Measurements from ENCODE around the gene BRD4.

DNA sequence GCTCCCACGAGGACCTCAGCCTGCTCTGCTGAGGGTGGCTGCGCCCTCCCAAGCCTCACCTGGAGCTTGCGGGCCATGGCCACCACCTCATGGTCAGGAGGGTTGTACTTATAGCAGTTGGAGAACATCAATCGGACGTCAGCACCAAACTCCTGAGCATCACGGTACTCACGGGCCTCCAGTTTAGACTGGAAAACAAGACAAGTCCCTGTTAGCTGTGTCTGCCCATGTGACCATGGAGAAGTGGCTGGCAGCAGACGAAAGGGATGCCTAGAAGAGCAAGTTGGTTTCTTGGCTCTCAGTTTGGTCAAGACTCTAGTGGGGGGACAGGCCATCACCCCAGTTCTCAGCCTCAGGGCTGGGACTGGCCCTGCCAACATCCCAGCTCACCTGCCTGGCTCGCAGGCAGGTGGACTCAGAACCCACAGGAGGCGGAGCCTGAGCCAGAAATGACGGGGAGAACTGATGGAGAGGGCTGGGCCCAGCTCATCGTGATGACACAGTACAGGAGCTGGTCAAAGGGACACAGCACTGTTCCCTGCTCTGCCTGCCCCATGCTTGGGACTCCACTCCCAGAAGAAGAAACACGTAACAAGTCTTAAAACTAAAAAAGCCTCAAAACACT lies 68.9 kb downstream of the BRD4 start:
- TF ChIP-seq GLI4 (tag by site-specific recombination; IDR thresholded peaks at IDR 0.05) (no peak), ZNF777 (tag by site-specific recombination; IDR thresholded peaks at IDR 0.05; ENCODE audit: borderline replicate concordance) (no peak), ZNF311 (tag by site-specific recombination; IDR thresholded peaks at IDR 0.05; ENCODE audit: borderline replicate concordance) (no peak), CTCF (tag by site-specific recombination; IDR thresholded peaks at IDR 0.05) (no peak), ZNF707 (tag by site-specific recombination; IDR thresholded peaks at IDR 0.05) (no peak), ZNF184 (tag by site-specific recombination; IDR thresholded peaks at IDR 0.05) (no peak), ZBTB10 (tag by site-specific recombination; IDR thresholded peaks at IDR 0.05) (no peak)
- TF ChIP-seq, protein P1, sequence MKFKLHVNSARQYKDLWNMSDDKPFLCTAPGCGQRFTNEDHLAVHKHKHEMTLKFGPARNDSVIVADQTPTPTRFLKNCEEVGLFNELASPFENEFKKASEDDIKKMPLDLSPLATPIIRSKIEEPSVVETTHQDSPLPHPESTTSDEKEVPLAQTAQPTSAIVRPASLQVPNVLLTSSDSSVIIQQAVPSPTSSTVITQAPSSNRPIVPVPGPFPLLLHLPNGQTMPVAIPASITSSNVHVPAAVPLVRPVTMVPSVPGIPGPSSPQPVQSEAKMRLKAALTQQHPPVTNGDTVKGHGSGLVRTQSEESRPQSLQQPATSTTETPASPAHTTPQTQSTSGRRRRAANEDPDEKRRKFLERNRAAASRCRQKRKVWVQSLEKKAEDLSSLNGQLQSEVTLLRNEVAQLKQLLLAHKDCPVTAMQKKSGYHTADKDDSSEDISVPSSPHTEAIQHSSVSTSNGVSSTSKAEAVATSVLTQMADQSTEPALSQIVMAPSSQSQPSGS (tag by site-specific recombination; IDR thresholded peaks at IDR 0.05; ENCODE audit: low read depth), result no peak
- TF ChIP-seq, protein P2, sequence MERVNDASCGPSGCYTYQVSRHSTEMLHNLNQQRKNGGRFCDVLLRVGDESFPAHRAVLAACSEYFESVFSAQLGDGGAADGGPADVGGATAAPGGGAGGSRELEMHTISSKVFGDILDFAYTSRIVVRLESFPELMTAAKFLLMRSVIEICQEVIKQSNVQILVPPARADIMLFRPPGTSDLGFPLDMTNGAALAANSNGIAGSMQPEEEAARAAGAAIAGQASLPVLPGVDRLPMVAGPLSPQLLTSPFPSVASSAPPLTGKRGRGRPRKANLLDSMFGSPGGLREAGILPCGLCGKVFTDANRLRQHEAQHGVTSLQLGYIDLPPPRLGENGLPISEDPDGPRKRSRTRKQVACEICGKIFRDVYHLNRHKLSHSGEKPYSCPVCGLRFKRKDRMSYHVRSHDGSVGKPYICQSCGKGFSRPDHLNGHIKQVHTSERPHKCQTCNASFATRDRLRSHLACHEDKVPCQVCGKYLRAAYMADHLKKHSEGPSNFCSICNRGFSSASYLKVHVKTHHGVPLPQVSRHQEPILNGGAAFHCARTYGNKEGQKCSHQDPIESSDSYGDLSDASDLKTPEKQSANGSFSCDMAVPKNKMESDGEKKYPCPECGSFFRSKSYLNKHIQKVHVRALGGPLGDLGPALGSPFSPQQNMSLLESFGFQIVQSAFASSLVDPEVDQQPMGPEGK (tag by site-specific recombination; IDR thresholded peaks at IDR 0.05), result no peak

Measured in HEK293 (cell line).